ENCODE results near the gene UBE3D.

UBE3D gene

DNA sequence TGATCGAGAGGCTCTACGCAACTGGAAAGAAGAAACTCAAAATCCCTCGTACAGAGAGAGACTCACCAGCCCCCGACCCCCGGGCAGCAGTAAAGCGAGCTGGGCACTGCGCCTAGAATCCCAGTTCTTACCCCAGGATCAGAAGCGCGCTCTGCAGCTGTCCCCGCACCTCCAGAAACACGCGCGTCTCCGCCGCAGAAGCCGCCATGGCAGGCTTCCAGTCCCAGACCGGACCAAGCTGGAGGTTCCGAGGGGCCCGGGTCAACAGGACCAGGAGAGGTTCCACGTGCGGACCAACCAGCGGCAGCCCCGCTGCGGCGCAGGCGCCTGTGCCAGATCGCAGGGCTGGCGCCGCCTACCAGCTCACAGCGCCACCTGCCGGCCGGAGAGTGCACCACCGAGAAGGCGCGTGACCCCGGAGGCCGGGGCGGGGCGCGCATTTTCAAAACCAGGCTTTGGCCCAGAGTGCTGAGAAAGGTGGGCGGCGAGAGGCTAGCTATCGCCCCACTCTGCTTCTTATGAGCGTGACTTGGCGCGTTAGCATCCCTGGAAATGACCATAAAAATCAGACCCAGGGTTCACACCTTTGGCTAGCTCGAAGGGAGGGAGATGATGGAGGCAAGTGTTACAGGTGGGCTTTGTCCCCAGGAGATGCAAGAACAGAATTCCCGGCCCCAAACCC, at the start of gene UBE3D:
Gene UBE3D, minus strand, starts transcription at position 331 of the 682 bp plus-strand sequence. Its CDS starts 123 bp downstream, at position 208.
- DNase-seq: peak; percentile 94

- DNase-seq: no peak
Observed at GRCh38 chr6:83114164-83114563, 48.5 kb upstream of the UBE3D start.

GRCh38 chr6:83113258-83113657, 47.6 kb upstream of the UBE3D start:
- DNase-seq: no peak

GRCh38 chr6:83108378-83108777, 42.7 kb upstream of the UBE3D start:
- no peak for DNase-seq

DNA sequence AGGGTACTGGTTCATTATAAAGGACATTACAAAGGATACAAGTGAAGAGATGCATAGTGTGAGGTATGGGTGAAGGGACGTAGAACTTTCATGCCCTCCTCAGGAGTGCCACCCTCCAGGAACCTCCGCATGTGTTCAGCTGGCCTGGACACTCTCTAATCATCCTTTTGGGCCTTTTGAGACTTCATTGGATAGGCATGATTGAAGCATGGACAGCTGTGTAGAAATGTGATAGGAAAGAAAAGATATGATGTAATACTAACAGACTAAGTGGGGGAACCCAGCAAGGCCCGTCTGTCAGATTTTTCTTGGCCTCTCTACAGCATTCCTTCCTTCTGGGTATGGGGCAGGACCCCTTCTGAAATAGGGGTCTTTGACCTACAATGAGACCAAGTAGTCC, 32.9 kb upstream of the UBE3D start:
- DNase-seq: no peak

DNA sequence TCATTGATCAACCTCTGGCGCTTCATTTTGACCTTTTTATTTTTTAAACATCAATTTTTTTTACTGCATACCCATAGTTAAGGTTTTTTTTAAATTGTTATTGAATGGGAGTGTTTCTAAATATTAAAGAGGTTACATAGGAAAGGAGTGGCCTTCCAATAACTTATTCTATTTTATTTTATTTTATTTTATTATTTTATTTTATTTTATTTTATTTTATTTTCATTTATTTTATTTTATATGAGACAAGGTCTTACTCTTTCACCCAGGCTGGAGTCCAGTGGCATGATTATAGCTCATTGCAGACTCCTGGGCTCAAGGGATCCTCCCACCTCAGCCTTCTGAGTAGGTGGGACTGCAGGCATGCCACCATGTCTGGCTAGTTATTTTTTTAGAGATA, 32.0 kb upstream of the UBE3D start:
- no peak for DNase-seq

DNA sequence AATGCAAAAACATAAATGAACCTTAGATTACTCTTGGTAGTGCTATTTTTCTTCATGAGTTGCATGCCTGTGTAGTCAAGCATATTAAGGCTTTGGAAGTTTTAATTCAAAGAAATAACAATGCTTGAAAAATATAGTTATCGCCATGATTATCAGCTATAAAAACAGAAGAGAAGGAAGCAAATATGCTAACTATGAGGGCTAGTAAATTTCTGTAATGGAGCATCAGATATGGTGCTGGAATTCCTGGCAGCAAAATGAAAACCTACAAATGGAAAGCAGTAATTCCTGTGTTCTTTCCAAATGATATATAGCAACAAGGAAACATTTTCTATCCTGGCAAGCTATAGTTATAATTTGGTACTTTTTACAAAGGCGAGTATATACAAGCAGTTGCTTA, 31.6 kb upstream of the UBE3D start:
- no peak for DNase-seq

- DNase-seq: no peak
Observed at GRCh38 chr6:83096791-83097190, 31.1 kb upstream of the UBE3D start.

DNA sequence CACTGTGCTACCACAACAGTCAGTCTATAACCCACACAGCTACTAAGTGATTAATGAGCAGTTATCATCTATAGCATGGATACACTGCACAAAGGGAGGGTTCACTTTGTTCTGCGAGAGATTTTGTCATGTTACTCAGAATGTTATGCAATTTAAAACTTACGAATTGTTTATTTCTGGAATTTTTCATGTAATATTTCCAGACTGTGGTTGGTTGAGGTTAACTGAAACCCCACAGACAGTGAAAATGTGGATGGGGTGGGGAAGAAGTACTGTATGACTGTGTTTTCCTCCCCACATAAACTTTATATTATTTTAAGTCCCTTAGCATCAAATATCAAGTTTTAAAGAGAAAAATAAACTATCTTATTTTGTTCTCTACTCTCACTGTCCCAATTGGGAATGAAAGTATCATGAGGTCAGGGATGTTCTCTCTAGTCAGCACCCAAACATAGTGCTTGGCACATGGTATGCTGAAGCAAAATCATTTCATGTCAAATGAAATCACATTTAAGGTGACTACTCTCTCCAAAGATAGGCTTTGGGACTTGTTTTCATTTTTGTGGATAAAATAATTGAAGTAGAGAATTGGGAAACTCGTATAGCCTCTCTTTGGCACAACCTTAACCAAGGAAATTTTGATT, 27.2 kb upstream of the UBE3D start:
- no peak for DNase-seq

DNA sequence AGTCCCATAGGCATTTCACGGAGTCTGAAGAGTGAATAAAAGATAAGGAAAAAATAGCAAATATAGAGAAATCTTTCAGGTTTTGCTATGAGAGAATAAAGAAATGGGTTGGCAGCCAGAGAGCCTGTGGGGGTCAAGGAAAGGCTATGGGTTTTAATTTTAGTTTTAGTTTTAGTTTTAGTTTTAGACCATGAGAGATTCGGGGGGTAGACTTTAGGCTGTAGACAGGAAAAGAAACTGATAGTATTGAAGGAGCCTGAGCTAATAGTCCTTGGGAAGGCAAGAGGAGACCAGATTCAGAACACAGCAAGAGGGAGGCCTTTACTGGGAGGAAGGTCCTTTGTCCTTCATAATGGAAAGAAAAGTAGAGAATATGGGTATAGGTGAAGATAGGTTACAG, 21.1 kb upstream of the UBE3D start:
- no peak for DNase-seq

DNA sequence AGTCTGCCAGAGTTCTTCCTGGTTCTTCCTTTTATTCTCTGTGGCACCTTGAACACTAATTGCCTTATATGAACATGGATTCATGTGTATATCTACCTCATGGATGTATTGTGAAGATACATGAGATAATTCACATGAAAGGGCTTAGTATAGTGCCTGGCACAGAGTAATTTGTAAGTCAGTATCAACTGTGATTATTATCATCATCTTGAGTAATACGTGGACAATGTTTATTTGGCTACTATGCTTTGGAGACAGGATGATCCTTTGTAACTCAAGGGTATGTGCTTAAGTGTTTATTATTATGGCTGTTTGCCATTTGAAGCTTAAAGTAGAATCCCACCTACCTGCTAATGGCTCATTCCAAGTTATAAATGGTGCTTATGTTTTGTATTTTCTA, 17.8 kb upstream of the UBE3D start:
- DNase-seq: no peak

DNA sequence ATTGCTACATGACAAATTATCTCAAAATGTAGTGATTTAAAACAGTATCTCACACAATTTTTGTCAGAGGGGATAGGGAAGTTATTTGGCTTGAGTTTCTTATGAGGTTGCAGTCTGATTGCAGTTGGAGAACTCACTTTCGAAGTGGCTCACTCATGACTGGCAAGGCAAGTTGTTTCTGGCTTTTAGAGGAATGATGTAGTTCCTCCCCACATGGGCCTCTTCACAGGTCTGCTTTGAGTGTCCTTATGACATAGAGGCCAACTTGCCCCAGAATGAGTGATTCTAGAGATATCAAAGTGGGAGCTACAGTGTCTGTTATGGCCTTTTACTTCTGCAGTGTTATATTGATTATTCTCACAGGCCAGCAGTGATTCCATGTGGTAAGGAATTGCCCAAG, 8.0 kb upstream of the UBE3D start:
- DNase-seq: no peak

- DNase-seq: no peak
Observed at GRCh38 chr6:83072726-83073125, 7.1 kb upstream of the UBE3D start.

- DNase-seq: no peak
Observed at GRCh38 chr6:83071707-83072106, 6.1 kb upstream of the UBE3D start.

DNA sequence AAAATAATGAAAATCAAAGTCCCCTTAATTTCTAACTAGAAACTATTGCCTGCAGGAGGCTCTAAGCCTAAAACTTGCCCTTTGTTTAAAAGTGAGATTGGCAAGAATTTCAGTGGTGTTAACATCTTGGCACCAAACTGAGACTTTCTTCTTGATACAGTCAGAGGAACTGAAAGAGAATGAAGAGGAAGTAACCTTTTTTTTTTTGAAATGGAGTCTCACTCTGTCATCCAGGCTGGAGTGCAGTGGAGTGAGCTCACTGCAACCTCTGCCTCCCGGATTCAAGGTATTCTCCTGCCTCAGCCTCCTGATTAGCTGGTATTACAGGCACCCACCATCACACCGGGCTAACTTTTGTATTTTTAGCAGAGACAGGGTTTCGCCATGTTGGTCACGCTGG, 5.4 kb upstream of the UBE3D start:
- DNase-seq: no peak

GRCh38 chr6:83069633-83070032, 4.0 kb upstream of the UBE3D start:
- DNase-seq: no peak

DNA sequence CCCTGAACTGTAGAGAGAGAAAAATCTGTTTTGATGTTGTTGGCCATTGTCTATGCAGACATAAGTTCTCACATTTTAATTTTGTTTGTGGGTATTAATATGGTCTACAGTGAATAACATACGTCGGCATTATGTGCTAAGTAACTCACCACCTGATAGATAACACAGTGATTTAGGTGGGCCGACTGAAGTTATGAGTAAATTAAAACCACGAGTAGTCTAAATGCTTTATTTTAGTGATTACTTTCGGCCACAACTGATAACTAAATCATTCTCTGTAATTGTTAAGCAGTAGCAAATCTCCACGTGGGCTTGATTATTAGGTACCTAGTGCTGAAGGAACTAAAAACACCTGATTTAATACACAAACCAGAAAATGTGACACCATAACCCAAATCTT, 3.0 kb upstream of the UBE3D start:
- DNase-seq: no peak

- DNase-seq: peak; percentile 97
Observed at GRCh38 chr6:83067448-83068439, 2.1 kb upstream of the UBE3D start, which contains the start of gene DOP1A. DOP1A (plus strand) TSS chr6:83067671; CDS start chr6:83096978, 29,307 bp downstream.

GRCh38 chr6:83062225-83062624, 3.4 kb downstream of the UBE3D start:
- DNase-seq: no peak

DNA sequence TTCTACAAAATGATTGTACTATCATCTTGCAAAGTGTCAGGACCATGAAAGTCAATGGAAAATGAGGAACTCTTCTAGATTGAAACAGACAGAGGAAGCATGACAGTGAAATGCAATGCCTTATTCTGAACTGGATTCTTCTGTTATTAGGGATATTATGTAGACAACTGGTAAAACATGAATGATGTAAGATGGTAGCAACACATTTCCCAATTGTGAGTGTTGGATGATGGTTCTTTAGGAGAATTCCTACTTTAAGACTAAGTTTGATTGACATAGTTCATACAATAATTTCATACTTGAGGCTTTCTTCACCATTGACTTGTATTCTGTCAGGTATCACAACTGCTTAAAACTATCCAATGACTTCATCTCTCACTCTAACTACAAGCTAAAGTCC, 4.5 kb downstream of the UBE3D start:
- DNase-seq: no peak

DNA sequence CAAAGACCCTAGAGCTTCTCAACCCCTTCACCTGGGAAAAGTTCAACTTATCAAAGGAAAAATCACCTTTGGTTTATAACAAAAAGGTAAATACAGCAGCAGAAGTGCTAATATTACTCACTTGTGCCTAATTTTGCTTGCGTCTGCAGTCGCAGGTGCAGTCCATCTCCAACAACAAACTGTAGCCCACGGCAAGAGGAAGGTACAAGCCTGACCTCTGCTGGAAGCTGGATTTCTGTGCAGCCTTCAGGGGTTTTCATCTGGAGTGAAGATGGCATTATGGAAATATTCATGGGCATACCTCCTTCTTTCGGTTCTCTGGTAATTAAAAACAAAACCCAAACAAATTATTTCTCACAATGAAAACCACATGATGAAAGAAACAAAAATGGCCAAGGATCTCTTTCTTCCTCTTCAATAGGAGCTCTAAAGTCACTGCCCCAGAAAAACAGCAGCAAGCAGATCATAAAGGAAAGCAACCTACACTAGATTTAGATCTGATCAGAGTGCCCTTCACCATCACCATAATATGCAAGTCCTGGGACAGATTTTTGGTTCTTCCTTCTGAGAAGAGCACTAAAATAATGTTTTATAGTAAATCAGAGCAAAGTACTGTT, 7.8 kb downstream of the UBE3D start:
- peak; percentile 73 for DNase-seq

DNA sequence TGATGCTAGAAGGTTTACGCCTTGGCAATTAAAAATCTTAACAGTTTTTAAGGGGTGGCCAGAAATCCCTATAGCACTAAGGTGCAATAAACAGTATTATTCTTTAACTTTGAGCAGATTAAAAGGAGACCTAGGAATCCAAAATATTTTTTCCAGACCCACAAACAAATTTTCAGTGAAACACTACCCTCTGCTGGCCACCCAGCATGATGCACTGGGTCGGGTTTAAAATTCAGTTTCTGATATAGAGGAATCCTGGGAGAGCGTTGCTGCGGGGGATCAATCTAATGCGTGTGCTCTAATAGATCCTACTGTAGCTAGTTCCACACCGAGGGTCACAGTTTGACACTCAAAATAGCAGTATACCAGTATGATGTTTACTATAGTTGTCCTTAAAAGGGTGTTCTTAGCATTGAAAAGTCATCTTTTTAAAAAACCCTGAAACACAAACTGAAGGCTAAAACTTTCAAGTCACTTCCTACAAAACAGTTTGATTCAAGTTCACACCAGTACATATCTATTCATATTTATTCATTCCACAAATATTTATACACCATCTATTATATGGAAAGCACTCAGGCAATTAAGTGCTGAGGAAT, 10.2 kb downstream of the UBE3D start:
- DNase-seq: peak; percentile 64

DNA sequence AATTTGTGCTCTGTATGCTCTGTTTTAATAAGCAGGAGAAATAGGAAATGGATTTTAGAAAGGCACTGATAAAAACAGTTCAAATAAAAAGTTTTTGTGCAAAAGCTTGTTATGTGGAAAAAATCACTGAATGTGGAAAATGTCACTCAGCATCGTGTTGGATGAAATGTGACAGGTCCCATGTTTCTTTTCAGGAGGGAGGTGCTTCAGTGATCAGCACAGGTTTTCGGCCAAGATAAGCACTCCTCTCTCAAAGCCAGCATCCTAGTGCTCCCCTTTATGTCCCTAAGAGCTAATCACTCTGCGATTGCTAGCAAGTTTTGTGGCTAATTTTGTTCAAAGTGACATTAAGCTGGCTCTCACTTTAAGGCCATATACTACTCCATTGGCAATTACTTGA, 12.0 kb downstream of the UBE3D start:
- DNase-seq: no peak
